NCI-H2171 treated with DMSO at 0.1 percent for 48 hours (cell line): ENCODE data around the gene RCL1.

ENCODE experiments used
- DNase-seq: peaks from one replicate; lab custom pipeline; 2025; lab: John Stamatoyannopoulos, UW

Gene RCL1

GRCh38 chr9:4842734-4843133 lies 50.0 kb downstream of the RCL1 start:
- no peak for DNase-seq

- DNase-seq, result no peak
These were observed 51.5 kb downstream of the RCL1 start for GRCh38 chr9:4844056-4844838.

GRCh38 chr9:4849369-4849768 lies 56.6 kb downstream of the RCL1 start:
- no peak for DNase-seq

GRCh38 chr9:4850603-4851310 lies 58.0 kb downstream of the RCL1 start:
- no peak for DNase-seq

GRCh38 chr9:4852419-4852818 lies 59.7 kb downstream of the RCL1 start:
- no peak for DNase-seq

- no peak for DNase-seq
These were observed 61.5 kb downstream of the RCL1 start for GRCh38 chr9:4854265-4854590.

GRCh38 chr9:4855841-4856240 lies 63.1 kb downstream of the RCL1 start:
- DNase-seq, result peak; percentile 74

GRCh38 chr9:4857163-4857810 lies 64.5 kb downstream of the RCL1 start:
- DNase-seq, result no peak

GRCh38 chr9:4859035-4859434 lies 66.3 kb downstream of the RCL1 start:
- DNase-seq, result no peak

GRCh38 chr9:4860383-4860782 lies 67.6 kb downstream of the RCL1 start:
- DNase-seq, result no peak

- DNase-seq, result no peak
These were observed 68.4 kb downstream of the RCL1 start for GRCh38 chr9:4861145-4861544.

- DNase-seq, result no peak
These were observed 69.2 kb downstream of the RCL1 start for GRCh38 chr9:4861736-4862451.

GRCh38 chr9:4862506-4863250 lies 69.9 kb downstream of the RCL1 start:
- no peak for DNase-seq

GRCh38 chr9:4864234-4864661 lies 71.5 kb downstream of the RCL1 start:
- DNase-seq, result no peak

GRCh38 chr9:4864698-4865097 lies 72.0 kb downstream of the RCL1 start:
- DNase-seq, result no peak

- DNase-seq, result no peak
These were observed 72.9 kb downstream of the RCL1 start for GRCh38 chr9:4865681-4866080.

- no peak for DNase-seq
These were observed 73.7 kb downstream of the RCL1 start for GRCh38 chr9:4866239-4866969.

GRCh38 chr9:4873066-4873465 lies 80.3 kb downstream of the RCL1 start:
- no peak for DNase-seq

- DNase-seq, result no peak
These were observed 82.8 kb downstream of the RCL1 start for GRCh38 chr9:4875559-4875958.

GRCh38 chr9:4879115-4879558 lies 86.4 kb downstream of the RCL1 start:
- DNase-seq, result no peak

GRCh38 chr9:4883326-4883873 lies 90.7 kb downstream of the RCL1 start:
- DNase-seq, result no peak
